Measurements from ENCODE around the gene KCNH3. TPM values are rescaled to one million over a fixed set of nuclear protein-coding genes. Genes with fewer than 3 reads are reported as not detected.
A peak's percentile ranks its signal among the peaks of the same experiment; 100 is the strongest.

KCNH3 gene
- total and polyA plus RNA-seq, 2 donors (not counting 3 experiments of a cell fraction or from before 2014, with no cell fraction given): 0.13 to 0.14 TPM

DNA sequence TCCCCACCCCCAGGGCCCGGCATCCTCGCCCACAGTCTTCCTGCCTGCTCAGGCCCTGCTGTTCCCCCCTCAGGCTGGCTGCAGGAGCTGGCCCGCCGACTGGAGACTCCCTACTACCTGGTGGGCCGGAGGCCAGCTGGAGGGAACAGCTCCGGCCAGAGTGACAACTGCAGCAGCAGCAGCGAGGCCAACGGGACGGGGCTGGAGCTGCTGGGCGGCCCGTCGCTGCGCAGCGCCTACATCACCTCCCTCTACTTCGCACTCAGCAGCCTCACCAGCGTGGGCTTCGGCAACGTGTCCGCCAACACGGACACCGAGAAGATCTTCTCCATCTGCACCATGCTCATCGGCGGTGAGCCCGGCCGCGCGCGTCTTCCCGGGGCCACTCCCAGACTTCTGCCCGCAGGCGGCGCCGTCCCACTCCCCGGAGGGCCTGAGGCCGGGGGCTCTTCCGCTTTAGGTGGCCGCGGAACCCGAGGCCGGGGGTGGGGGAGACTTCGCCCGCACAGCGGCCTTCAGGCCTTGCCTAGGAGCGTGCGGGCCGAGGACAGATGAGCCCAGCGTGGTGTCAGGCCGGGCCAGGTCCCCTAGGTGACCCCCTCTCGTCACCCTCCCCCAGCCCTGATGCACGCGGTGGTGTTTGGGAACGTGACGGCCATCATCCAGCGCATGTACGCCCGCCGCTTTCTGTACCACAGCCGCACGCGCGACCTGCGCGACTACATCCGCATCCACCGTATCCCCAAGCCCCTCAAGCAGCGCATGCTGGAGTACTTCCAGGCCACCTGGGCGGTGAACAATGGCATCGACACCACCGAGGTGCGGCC is 10.2 kb downstream of the KCNH3 start:
- CTCF ChIA-PET: interaction anchor here (0.6 to 6.9 kb wide), 4 partner anchors 33 to 405 kb away, joined by 3 to 44 read pairs (median 9); no protein-coding TSS in a partner anchor
- H3K4me2 ChIP-seq (ENCODE audit: insufficient read depth, low read length): peak overlapping the region; percentile 48
- BruUV-seq (replicated peaks): no TSS peak

More for the DNA sequence above, 10.2 kb downstream of the KCNH3 start:
- Histone ChIP-seq H3K9ac (replicated peaks; ENCODE audit: extremely low read depth, insufficient read depth, low read length) (no peak overlapping the region), H3K36me3 (ENCODE audit: control insufficient read depth in 2 of 2, extremely low read depth in 1 of 2, insufficient read depth in 2 of 2, low read length in 2 of 2) (no peaks in the 10 kb centered on the region), H3K9me3 (replicated peaks; ENCODE audit: control insufficient read depth, insufficient read depth, low read length) (no peaks in the 10 kb centered on the region), H2AFZ (ENCODE audit: low read depth, low read length) (peak overlapping the region; percentile 94), H3K79me2 (ENCODE audit: control insufficient read depth, insufficient read depth, low read length) (no peaks in the 10 kb centered on the region), H3K4me1 (ENCODE audit: control insufficient read depth, extremely low read depth, insufficient read depth, low read length) (peaks cover 6% of the 10 kb centered on the region), H3K27me3 (ENCODE audit: control insufficient read depth in 2 of 2, insufficient read depth in 2 of 2, low read length in 2 of 2) (peaks cover 0 to 5% of the 10 kb centered on the region in 2 experiments), H3K9me1 (replicated peaks; ENCODE audit: control insufficient read depth, extremely low read depth, insufficient read depth, low read length) (no peaks in the 10 kb centered on the region), H4K20me1 (replicated peaks; ENCODE audit: control insufficient read depth, extremely low read depth, insufficient read depth, low read length) (no peaks in the 10 kb centered on the region), H3K27ac (ENCODE audit: insufficient read depth, low read depth, low read length) (no peak overlapping the region), H3K4me3 (replicated peaks in 1 of 3; ENCODE audit: insufficient read depth in 1 of 3, low read depth in 1 of 3, low read length in 3 of 3) (peak overlapping the region in 2 of 3 experiments; percentile 6 to 19)
- TF ChIP-seq EZH2 (IDR thresholded peaks at IDR 0.05; ENCODE audit: borderline replicate concordance, low read depth, low read length, severe bottlenecking) (peak; percentile 44), POLR2AphosphoS5 (IDR thresholded peaks at IDR 0.05; ENCODE audit: insufficient read depth, low read depth, low read length) (no peak), FOS (IDR thresholded peaks at IDR 0.05; ENCODE audit: borderline replicate concordance, insufficient read depth, low read length) (no peak), MYC (IDR thresholded peaks at IDR 0.05; ENCODE audit: low read depth, low read length) (no peak), JUN (IDR thresholded peaks at IDR 0.05; ENCODE audit: borderline replicate concordance, insufficient read depth, insufficient read length, low read depth) (no peak), GATA2 (IDR thresholded peaks at IDR 0.05; ENCODE audit: insufficient read depth, insufficient read length, low read depth, low read length) (no peak), POLR2A (IDR thresholded peaks at IDR 0.05; ENCODE audit: low read depth, low read length) (no peak)
- TF ChIP-seq, protein P1, sequence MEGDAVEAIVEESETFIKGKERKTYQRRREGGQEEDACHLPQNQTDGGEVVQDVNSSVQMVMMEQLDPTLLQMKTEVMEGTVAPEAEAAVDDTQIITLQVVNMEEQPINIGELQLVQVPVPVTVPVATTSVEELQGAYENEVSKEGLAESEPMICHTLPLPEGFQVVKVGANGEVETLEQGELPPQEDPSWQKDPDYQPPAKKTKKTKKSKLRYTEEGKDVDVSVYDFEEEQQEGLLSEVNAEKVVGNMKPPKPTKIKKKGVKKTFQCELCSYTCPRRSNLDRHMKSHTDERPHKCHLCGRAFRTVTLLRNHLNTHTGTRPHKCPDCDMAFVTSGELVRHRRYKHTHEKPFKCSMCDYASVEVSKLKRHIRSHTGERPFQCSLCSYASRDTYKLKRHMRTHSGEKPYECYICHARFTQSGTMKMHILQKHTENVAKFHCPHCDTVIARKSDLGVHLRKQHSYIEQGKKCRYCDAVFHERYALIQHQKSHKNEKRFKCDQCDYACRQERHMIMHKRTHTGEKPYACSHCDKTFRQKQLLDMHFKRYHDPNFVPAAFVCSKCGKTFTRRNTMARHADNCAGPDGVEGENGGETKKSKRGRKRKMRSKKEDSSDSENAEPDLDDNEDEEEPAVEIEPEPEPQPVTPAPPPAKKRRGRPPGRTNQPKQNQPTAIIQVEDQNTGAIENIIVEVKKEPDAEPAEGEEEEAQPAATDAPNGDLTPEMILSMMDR (IDR thresholded peaks at IDR 0.05; ENCODE audit: extremely low read depth in 1 of 2, insufficient read depth in 1 of 2, low read depth in 1 of 2, low read length in 2 of 2): peak; percentile 36 to 59
- DNase-seq (ENCODE audit: low read depth, low spot score) (peak; percentile 31), FAIRE-seq (no peak)
- dilution Hi-C loops (cut with MboI; ENCODE audit: extremely low pct_ligation_motif_present, low sequenced_read_pairs) (no loop called here), intact Hi-C loops (cut with micrococcal nuclease) (no loop called here)
- POLR2A ChIA-PET: no interaction called here

Measured in endothelial cell of umbilical vein (primary cell).